Activated CD4-positive, alpha-beta T cell treated with anti-CD3 and anti-CD28 coated beads, Interleukin-2, amount 50 U/mL, for 48 hours (primary cell): ENCODE results near the gene RBM18.

Source experiments
- DNase-seq, 2 experiments: peaks; one replicate each; pipeline ENCODE4 v3.0.0-alpha.2; 2020

RBM18 gene

DNA sequence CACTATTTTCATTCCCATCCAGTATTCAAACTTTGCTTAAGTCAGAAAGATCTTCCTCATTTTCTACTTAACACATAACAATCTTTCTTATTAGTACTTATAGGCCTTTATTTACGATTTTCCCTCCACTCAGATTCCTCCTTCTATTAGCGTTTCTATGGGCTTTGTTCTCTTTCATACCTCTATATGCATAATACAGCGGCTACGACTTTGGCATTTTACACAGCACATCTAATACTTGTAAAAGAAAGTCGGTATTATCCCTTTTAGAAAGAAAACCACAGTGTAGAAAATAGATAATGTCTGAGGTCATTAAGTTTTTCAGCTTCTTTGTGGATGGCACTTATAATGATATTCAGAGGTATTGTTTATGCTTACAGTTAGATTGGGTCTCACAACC lies 8.4 kb downstream of the RBM18 start:
- DNase-seq = no peak

DNA sequence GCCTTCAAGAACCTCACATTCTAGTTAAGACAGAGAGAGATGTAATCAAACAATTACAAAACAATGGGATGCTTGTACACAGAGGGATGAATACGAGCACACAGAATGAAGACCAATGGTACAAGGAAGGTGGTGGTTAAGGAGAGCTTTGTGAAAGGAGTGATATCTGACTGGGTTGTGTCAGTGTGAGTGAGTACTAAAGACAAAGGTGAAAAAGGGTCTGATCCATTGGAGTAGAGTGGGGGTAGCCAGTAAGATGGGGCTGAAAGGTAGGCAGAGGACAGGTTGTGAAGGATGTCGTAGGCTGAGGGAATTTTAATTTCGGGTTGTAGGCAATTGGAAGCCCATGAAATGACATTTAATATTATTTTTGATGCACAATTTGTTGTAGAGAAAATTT lies 9.9 kb downstream of the RBM18 start:
- no peak for DNase-seq

DNA sequence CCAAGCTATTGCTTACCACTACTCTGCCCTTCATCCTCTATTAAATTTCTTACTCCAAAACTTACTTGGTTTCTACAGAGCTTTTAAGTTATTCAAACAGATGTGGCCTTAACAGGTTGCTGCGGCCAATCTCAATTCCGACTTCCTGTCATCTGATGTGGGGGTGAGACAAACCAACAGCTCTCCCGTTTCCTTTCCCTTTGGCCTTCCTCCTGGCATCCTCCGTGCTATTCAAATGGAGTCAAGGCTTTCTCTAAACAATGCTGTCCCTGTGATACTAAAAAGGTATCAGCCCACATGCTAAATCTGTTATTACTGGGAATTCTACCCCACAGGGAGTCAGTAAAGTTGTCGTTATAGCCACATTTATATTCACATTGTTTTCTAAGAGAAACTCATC lies 11.8 kb downstream of the RBM18 start:
- no peak for DNase-seq

DNA sequence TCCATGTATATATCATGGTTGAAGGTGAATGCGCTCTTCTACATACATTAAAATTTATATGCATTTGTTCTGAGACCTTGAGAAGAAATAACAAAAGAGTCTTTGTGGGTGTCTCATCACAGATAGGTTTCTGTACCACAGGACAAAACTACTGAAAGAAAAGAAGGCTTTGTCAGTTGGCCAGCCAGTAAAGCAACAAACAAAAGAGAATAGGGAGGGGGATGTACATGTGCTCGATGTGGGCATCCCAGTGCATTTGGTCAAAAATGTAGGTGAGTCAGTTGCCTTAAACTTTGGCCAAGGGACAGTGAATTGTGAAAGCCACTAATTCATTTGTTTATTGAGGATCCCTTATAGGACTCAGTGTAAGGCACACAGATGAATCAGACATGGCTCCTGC lies 13.3 kb downstream of the RBM18 start:
- DNase-seq = no peak

DNA sequence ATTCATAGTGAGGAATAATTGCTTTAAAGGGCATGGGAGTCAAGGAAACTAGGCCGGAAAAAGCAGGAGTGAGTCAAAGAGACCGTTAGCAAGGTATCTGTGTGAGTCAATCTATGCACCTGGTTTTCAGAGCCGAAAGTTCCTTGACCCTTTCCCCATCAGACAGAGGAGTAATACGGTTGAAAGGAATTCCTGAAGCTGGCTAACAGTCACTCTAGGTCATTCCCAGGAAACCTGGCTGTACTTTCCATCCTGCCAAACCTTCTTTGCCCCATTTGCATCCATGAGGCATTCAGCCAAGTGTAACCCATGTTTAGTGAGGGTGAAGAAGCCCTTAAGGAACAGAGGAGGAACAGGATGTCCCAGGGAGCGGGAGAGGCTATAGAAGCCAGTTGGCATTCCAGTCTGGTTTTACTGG lies 16.2 kb downstream of the RBM18 start:
- DNase-seq = no peak

DNA sequence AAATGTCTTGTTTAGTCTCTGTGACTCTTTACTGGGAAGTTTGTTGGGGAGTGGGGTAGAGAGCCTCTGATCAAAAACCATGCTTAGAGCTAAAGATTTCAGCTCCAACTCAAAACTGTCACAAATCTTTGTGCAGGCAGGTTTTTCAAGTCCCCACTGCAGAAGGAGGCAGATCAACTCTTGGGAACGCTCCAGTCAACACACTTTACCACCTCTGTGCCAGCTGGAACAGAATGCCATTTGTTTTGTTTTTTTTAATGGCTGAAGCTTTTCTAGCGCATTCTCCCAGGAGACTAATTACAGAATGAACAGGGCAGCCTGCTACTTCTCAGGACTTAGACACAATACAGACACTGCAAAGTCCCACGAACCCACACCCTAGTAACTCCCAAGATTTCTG lies 18.0 kb downstream of the RBM18 start:
- no peak for DNase-seq

DNA sequence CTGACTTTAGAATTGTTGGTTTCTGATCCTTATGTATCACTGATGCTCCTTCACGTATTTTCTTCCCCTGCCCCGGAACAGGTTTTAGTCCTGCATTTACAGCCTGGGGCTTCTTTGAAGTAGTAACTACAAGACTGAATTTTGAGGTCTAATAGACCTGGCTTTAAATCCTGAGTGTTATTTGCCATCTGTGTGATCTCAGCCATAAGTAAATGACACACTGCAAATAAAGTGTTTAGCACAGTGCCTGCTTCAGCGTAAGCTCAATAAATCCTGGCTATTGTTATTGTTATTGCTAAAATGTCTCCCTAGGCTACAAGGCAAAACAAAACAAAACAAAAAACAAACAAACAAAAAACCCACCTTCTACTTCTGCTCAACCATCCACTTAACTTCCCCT lies 20.3 kb downstream of the RBM18 start:
- DNase-seq = no peak

DNA sequence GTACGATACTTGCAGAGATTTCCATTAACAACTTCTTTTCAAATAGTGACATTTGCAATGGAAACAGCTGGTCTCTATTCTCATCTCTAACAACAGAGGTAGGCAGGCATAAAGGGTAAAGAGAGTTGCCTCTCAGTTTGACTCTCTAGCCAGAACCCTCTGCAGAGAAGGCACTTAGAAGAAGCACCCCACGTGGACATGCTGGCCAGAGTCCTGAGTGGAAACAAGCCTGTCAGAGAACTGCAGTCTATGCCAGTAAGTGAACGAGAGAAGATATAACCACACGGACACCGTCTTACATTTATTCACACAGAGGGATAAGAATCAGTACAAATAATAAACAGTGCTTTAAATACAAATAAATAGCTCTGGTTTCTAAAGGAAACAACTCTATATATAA lies 24.9 kb downstream of the RBM18 start:
- no peak for DNase-seq

DNA sequence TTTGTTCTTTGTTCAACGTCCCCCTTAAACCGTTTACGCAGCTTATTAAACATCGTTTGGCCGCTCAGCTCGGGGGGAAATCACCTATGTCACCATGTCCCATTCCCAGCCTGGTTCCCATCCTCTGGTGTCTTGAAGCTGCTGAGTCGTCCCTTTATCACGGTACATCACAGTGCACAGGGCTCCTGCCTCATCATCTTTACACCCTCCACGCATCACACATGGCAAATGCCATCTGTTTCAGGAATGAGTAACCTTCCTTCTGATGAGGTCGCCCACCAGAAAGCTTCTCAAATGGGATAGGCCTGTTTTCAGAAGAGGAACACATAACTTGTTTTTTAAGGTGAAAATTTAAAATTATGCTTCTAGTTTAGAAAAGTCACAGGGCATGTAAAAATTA lies 28.0 kb downstream of the RBM18 start:
- DNase-seq = no peak

DNA sequence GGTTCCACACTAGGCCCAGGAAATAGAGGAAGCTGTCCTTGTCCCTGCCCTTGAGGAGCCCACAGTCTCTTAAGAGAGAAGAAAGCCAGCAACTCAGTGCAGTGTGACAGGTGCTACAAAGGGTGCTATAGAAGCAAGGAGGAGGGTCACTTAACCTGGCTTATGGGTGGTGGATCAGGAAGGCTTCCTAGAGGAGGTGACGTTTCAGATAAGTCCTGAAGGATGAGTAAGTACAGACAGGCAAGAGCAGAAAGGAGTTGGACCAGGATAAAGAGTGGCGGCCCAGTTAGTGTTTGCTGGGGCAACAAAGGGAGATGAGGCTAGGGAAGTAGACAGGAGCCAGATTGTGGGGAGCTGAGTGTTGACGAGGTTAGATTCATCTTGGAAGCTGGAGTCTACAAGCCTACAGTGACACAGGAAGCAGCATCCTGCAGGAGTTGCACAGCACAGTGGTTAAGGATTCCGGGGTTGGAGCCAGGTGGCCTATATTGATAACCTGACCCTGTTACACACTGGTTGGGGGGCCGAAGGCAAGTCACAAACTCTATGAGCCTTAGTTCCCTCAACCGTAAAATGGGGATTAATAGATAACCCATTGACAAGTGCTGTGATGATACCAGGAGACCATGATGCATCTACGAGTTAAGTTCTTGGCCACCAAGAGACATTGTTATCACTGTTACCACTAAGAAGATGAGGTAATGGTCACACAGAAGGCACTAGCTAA lies 30.5 kb downstream of the RBM18 start:
- no peak for DNase-seq

DNA sequence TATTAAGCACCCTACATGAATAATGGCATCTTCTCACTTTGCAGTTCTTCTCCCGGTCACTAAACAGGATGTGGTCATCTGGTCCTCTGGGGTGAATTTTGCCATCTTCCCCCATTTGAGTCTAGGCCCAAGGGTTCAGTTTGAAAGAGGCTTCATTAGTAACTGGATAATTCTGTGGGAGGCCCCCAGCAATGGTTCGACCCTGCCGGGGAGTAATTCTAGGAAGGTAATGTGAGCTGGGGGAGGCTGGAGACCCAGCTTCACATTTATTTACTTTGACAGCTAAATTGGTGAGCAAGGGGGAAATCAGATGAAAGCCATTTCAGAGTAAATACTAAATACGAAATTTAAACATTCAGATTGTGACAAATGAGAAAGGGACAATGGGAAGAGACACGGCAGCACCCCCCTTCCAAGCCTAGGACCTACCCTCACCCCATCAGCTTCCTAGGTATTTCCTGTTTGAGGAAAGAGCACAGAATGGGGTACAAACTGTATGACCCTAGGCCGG lies 31.8 kb downstream of the RBM18 start:
- no peak for DNase-seq

DNA sequence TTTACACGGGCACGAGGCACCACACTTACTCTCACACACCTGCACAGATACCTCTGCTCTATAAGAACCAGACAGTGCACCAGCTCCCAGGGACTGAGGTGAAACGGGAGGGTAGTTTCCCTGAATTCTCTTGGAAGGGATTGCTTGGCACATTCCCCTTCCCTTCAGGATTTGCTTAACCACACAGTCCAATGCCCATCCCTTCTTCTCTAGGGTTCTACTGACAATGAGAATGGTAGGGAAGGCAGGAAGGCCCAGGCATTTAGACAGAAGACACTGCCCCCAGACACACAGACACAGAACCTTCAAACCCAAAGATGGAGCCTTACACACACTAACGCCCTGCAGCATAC lies 35.2 kb downstream of the RBM18 start:
- DNase-seq = no peak

DNA sequence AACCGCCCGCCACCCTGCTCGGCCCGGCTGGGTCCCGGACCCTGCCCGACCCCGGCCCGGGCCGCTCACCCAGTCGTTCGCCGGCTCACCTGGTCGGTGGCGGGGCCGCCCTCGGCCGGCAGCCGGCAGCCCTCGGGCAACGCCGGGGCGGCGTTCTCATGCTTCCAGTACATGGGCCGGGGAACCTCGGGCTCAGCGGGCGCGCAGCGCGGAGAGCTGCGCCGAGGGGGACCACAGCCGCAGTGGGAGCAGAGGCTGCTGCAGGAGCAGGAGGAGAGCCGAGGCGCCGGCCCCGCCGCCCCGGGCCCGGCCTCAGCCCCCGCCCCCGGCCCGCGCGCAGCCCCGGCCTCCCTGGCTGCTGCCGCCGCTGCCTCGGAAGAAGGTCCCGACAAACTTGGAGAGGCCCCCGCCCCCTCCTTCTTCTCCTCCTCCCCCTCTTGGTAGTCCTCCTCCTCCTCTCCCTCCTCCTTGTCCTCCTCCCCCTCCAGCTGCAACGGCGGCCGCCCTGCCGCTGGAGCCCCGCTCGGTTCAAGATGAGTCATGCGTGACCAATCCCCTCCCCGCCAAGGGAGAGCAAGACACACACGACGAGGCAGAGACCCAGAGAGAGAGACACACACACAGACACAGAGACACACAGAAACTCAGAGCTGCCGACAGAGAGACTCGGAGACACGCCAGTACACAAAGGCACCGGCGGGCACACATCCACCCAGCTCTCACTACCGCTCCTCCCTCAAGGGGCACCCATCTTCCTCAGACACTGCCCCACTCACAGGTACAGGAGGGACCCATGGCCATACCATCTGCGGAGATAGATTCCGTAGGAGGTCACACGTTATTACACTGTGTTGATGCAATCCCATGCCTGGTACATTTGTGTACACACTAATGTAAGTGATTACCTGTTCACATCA lies 35.8 kb downstream of the RBM18 start, which contains the start of gene LHX6:
Gene LHX6, minus strand, starts transcription at position 390 of the 917 bp plus-strand sequence. Its CDS starts 217 bp downstream, at position 173.
- DNase-seq = no peak

DNA sequence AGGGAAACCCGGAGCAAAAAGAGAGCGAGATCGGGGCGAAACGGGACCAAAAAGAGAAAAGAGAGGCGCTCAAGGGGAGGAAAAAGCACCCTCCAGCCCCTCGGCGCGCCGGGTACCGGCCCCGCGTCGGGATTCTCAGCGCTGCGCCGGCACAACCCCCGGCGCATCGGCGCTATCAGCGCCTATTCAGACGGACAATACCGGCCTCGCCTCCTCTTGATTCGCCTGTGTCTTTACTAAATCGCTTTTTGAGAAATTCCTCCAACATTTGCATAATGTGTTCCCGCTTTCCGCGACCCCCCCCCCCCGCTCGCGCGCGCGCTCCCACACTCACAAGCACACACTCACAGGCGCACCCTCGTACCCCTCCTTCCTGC lies 36.5 kb downstream of the RBM18 start:
- DNase-seq = no peak

DNA sequence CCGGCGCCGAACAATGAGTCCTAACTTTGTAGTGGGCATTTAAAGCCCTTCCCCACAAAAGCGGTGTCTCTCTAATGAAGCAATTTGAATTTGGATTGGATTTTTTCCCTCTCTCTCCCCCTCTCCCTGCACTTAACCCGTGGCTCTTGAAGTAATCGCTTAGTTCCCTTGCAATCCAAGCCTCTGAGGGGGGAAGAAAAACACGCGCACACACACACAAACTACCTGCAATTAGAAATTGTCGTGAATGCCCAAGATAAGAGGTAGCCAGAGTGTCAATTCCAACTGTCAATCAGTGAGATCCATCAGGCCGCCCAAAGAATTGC lies 37.1 kb downstream of the RBM18 start:
- no peak for DNase-seq

DNA sequence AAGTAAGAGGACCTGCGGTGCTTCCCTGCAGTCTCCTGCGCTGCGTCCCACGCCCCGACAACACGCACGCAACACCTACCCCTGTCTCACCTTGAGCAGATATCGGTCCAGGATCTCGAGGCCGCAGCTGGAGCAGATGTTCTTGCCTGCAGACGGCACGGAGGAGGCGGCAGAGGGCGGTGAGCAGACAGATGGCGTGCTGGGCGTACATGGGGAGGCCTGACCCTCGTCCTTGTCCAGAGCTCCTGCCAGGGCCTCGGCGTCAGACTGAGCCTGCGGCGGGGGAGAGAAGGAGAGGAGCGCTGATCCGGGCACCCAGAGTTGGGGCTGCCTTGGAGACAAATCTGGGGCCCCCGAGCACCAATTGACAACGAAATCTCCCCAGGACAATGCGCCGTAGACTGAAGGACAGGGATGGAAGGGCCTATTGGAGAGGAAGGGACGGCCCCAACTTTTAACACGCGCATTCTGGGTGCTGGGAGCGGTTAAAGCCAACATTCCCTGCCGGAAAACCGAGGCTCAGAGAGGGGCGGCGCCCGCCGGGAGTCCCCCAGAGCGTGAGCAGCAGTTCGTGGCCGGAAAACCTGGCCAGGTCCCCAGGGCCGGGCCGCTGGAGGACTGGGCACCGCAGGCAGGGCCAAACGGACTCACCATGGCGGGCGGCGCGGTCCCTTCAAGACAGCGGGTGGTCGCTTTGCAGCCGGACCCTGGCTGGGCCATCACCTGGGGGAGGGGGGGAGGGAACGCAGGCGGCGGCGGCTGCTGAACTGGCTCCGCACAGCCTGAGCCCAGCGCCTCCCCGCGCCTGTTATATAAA lies 37.7 kb downstream of the RBM18 start:
- DNase-seq = no peak

DNA sequence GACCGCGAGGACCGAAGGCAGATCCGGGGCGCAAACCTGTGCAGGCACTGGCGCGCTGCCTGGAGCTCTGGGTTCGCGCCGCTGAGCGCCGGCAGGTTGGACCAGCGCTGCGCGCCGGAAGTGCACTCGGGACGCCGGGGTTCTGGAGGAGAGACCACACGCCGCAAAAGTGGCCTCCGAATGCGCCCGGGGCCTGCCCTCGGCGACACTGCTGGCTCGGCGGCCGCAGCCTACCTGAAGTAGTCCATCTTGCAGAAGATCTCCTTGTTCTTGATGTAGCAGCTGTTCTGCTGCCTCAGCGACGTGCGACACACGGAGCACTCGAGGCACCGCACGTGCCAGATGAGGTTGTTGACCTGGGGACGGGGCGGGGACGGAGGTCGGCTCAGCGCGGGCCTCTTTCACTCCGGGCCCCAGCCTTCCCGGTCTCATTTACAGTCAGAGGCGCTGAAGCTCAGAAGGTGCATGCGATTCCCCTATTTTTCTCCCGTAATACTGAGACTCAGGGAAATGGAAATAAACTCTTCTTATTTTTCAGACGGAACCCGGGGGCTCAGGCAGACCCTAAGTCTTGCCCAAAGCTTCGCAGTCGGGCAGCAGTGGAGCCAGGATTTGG lies 38.4 kb downstream of the RBM18 start:
- DNase-seq = no peak

DNA sequence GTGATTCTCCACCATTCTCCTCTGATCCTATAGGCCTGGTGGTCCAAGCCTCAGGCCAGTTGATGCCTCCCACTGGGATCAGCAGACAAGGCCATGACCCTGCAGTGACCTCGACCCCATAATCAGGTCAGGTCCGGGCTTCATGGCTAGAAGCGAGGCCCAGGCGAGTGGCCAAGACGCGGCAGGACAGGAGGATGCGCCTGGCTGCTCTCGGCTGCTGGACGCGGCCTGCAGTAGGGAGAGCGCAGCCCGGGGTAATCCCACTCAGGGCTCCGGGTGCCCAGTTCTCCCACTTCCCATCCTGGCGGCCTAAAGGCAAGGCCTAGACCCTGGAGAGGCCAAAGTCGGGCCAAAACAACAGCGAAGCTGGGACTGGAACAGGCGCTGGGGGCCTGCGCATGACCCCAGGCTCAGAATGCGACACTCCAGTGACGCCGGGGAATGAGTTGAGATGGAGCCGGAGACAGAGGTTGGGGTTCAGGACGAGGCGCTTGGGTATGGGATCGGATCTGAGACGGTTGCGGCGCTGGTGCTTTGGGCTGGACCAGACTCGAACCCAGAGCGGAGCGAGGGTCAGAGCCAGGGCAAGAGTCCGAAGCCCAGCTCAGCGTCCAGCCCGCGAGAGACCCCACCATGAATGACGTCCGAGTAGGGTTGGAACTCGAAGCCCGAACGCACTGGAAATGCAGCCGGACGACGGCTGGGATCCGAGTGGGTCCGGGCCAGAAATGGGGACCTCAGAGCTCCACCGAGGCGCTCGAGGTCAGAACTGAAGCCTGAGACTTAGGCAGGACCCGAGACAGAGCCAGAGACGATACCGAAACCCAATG lies 39.1 kb downstream of the RBM18 start:
- no peak for DNase-seq

DNA sequence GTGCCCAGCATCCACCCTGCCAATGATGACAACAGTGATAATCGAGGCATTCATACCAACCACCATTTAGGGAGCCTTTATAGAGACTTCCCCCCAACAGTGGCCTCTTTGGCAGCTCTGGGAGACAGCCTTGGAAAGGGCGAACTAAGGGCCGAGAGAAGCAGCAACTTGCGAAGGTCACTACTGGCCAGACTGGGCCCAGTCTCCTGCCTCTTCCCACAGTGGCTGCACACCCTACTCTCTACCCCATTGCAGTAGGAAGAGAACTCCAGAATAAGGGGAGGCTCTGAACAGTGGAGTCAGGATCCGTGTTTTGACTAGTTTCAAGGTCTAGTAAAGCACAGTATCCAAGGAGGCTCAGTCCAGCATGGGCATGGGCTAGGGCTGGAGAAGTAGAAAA lies 41.2 kb downstream of the RBM18 start:
- DNase-seq = no peak

DNA sequence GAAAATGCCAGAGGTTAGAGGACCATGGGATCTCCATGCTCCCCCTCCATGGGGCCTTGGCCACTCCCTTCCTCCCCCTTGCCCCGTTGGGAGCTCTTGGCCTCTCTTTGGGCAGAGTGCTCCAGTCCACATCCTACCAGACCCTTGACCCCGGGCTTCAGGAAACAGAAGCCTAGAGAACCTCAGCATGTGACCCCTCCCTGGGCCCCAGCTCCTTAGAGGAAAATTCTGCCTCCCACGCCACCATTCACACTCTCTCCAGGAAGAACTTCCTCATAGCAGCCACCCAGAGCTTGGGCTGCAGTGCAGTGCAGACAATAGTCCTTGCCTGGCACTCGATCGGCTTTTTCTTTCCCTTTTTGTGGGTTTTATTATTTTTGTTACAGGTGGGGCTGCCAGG lies 41.8 kb downstream of the RBM18 start:
- no peak for DNase-seq

DNA sequence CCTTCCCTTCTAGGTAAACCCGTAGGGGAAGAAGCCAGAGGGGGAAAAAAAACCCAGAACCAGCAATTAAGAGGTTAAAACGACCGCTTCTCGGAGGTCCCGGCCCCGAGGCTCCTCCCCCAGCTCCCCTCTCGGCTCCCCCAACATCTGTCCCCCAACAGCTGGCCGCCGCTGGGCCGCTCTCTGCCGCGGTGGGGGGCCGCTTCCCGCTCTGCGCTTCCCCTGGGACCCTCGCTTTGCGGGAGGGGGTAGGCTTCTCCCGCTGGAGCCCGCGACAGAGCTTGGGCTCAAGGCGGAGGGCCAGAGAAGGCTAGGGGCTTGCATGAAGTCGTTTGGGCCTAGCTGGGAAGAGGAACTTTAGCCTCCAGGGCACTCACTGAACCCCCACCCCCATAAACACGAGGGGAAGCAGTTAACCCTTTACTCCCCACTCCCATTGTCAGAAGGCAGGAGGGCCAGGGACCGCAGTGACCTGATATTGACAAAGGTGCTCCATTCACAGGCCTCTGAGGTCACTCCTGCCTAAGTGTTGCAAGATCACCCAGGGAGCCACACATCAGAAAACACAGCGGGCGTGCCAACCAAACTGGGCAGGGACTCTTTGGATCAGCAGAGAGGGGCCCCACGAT lies 43.3 kb downstream of the RBM18 start:
- no peak for DNase-seq
